PC-3 (cell line): ENCODE results near the gene SEPTIN3.

Source experiments
- EZH2 ChIP-seq: fragments of 300-600 bp; sonication (generic); IDR thresholded peaks from one replicate; pipeline ENCODE4 v1.6.1; 2017; ENCODE audit warnings: antibody characterized with exemption, mild to moderate bottlenecking, low read length; ENCODE audit not compliant: unreplicated experiment
- EZH2phosphoT487 ChIP-seq: fragments of 300-600 bp; sonication (generic); IDR thresholded peaks from 2 replicates; pipeline ENCODE4 v1.6.1; 2018; ENCODE audit warnings: mild to moderate bottlenecking, antibody characterized with exemption, low read length, borderline replicate concordance
- TF ChIP-seq, protein P1 (sequence below): fragments of 300-600 bp; sonication (generic); conservative IDR thresholded peaks from 2 replicates; pipeline ENCODE4 v1.5.1; 2017; ENCODE audit warnings: antibody characterized with exemption, low read depth, mild to moderate bottlenecking, low read length

DNA sequence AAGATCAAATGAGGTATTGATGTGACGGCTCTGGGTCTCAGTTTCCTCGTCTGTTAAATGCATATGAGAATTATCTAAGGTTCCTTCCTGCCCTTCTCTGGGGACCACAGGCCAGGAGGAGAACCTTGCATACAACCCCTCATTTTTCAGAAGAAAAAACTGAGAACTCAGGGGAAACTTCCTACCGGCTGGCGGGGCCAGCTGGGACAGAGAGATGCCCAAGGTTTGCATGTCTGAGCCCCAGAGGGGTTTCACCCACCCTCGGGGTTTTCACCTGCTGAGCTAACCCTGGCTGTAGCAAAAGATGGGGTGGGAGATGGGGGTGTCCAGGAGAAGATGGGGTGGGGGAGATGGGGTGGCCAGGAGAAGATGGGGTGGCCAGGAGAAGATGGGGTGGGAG is 46.9 kb upstream of the SEPTIN3 start:
- TF ChIP-seq, protein P1, sequence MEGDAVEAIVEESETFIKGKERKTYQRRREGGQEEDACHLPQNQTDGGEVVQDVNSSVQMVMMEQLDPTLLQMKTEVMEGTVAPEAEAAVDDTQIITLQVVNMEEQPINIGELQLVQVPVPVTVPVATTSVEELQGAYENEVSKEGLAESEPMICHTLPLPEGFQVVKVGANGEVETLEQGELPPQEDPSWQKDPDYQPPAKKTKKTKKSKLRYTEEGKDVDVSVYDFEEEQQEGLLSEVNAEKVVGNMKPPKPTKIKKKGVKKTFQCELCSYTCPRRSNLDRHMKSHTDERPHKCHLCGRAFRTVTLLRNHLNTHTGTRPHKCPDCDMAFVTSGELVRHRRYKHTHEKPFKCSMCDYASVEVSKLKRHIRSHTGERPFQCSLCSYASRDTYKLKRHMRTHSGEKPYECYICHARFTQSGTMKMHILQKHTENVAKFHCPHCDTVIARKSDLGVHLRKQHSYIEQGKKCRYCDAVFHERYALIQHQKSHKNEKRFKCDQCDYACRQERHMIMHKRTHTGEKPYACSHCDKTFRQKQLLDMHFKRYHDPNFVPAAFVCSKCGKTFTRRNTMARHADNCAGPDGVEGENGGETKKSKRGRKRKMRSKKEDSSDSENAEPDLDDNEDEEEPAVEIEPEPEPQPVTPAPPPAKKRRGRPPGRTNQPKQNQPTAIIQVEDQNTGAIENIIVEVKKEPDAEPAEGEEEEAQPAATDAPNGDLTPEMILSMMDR = no peak
- TF ChIP-seq EZH2 (no peak), EZH2phosphoT487 (no peak)
